Loucy (cell line): ENCODE data around the gene AAR2.

ENCODE experiments used
- H2AFZ ChIP-seq: fragments of 200-600 bp; sonication (generic); 2 replicates; pipeline ENCODE4 v1.6.0; 2016; ENCODE audit warnings: antibody characterized with exemption, mild to moderate bottlenecking, low read length, moderate library complexity
- H3F3A ChIP-seq: fragments of 200-600 bp; 2 replicates; pipeline ENCODE4 v1.6.0; 2016; ENCODE audit warnings: antibody characterized with exemption, low read depth, mild to moderate bottlenecking
- H3K27me3 ChIP-seq: fragments of 200-600 bp; sonication (generic); 2 replicates; pipeline ENCODE4 v1.6.1; 2014; ENCODE audit warnings: low read length, mild to moderate bottlenecking; ENCODE audit not compliant: insufficient read depth, poor library complexity, severe bottlenecking
- H3K36me3 ChIP-seq: fragments of 200-600 bp; sonication (generic); 2 replicates; pipeline ENCODE4 v1.6.1; 2016; ENCODE audit warnings: low read length; ENCODE audit not compliant: insufficient read depth
- H3K4me1 ChIP-seq: fragments of 200-600 bp; sonication (generic); 2 replicates; pipeline ENCODE4 v1.5.1; 2014; ENCODE audit warnings: low read length, mild to moderate bottlenecking; ENCODE audit not compliant: insufficient read depth, poor library complexity, severe bottlenecking
- H3K4me2 ChIP-seq: fragments of 200-600 bp; sonication (generic); 2 replicates; pipeline ENCODE4 v1.6.0; 2014; ENCODE audit warnings: antibody characterized with exemption, low read length, low read depth, mild to moderate bottlenecking; ENCODE audit not compliant: poor library complexity, severe bottlenecking
- H3K4me3 ChIP-seq: fragments of 200-600 bp; sonication (generic); 2 replicates; pipeline ENCODE4 v1.5.1; 2014; ENCODE audit warnings: low read length, mild to moderate bottlenecking, mixed read lengths; ENCODE audit not compliant: poor library complexity, severe bottlenecking
- H3K79me2 ChIP-seq: fragments of 200-600 bp; sonication (generic); 2 replicates; pipeline ENCODE4 v1.6.1; 2014; ENCODE audit warnings: low read length; ENCODE audit not compliant: insufficient read depth
- H3K9ac ChIP-seq: fragments of 200-600 bp; sonication (generic); 2 replicates; pipeline ENCODE4 v1.6.0; 2014; ENCODE audit warnings: mild to moderate bottlenecking, low read depth, low read length, moderate library complexity; ENCODE audit not compliant: poor library complexity, severe bottlenecking
- H3K9me2 ChIP-seq: fragments of 200-600 bp; sonication (generic); replicated peaks from 2 replicates; pipeline ENCODE4 v1.6.1; 2016; ENCODE audit warnings: low read depth, low read length, mixed read lengths
- H3K9me3 ChIP-seq: fragments of 200-600 bp; sonication (generic); 2 replicates; pipeline ENCODE4 v1.6.1; 2014; ENCODE audit warnings: mild to moderate bottlenecking, antibody characterized with exemption, low read length, low read depth; ENCODE audit not compliant: insufficient read depth
- H4K20me1 ChIP-seq: fragments of 200-600 bp; sonication (generic); 2 replicates; pipeline ENCODE4 v1.6.0; 2014; ENCODE audit warnings: antibody characterized with exemption, low read length, mild to moderate bottlenecking; ENCODE audit not compliant: insufficient read depth, poor library complexity, severe bottlenecking
- CTCF ChIP-seq: fragments of 200-600 bp; sonication (generic); conservative IDR thresholded peaks from 2 replicates; pipeline ENCODE4 v1.5.1; 2014; ENCODE audit warnings: mild to moderate bottlenecking, antibody characterized with exemption, low read length
- EZH2phosphoT487 ChIP-seq: fragments of 200-600 bp; IDR thresholded peaks from 2 replicates; pipeline ENCODE4 v1.6.1; 2018; ENCODE audit warnings: antibody characterized with exemption, mild to moderate bottlenecking, moderate library complexity, borderline replicate concordance

Gene AAR2

GRCh38 chr20:36277546-36277945 is 41.3 kb downstream of the AAR2 start:
- no peak overlapping the region for H2AFZ ChIP-seq
- no peak overlapping the region for H3K4me2 ChIP-seq
- no peaks in the 10 kb centered on the region for H3K36me3 ChIP-seq
- H3K79me2 ChIP-seq: no peaks in the 10 kb centered on the region
- TF ChIP-seq CTCF (no peak), EZH2phosphoT487 (no peak)
- no peaks in the 10 kb centered on the region for H3K27me3 ChIP-seq
- H3K9me2 ChIP-seq: no peaks in the 10 kb centered on the region
- H3K9ac ChIP-seq: no peak overlapping the region
- H3F3A ChIP-seq: no peaks in the 10 kb centered on the region
- no peaks in the 10 kb centered on the region for H3K9me3 ChIP-seq
- no peaks in the 10 kb centered on the region for H4K20me1 ChIP-seq
- H3K4me1 ChIP-seq: no peaks in the 10 kb centered on the region
- H3K4me3 ChIP-seq: no peak overlapping the region

- no peaks in the 10 kb centered on the region for H3F3A ChIP-seq
- no peaks in the 10 kb centered on the region for H3K9me2 ChIP-seq
- H3K36me3 ChIP-seq: no peaks in the 10 kb centered on the region
- no peaks in the 10 kb centered on the region for H3K4me1 ChIP-seq
- H3K27me3 ChIP-seq: no peaks in the 10 kb centered on the region
- H3K79me2 ChIP-seq: no peaks in the 10 kb centered on the region
- H3K4me2 ChIP-seq: no peak overlapping the region
- H2AFZ ChIP-seq: no peak overlapping the region
- H3K9ac ChIP-seq: no peak overlapping the region
- TF ChIP-seq CTCF (no peak), EZH2phosphoT487 (no peak)
- H3K4me3 ChIP-seq: no peak overlapping the region
- no peaks in the 10 kb centered on the region for H4K20me1 ChIP-seq
- H3K9me3 ChIP-seq: no peaks in the 10 kb centered on the region
Measured at GRCh38 chr20:36279362-36279761, 43.1 kb downstream of the AAR2 start.

GRCh38 chr20:36279776-36280175 is 43.5 kb downstream of the AAR2 start:
- Histone ChIP-seq H2AFZ (no peak overlapping the region), H3K4me1 (no peaks in the 10 kb centered on the region), H3K27me3 (no peaks in the 10 kb centered on the region), H3K9me3 (no peaks in the 10 kb centered on the region), H3K36me3 (no peaks in the 10 kb centered on the region), H3K4me2 (no peak overlapping the region), H3K9me2 (no peaks in the 10 kb centered on the region), H3K79me2 (no peaks in the 10 kb centered on the region), H3F3A (no peaks in the 10 kb centered on the region), H3K4me3 (no peak overlapping the region), H4K20me1 (no peaks in the 10 kb centered on the region), H3K9ac (no peak overlapping the region)
- no peak for TF ChIP-seq CTCF
- TF ChIP-seq EZH2phosphoT487: no peak
